Left lobe of liver (tissue), 2 donors: ENCODE measurements around the gene ARX. TPM values are rescaled to one million over a fixed set of nuclear protein-coding genes. Genes with fewer than 3 reads are reported as not detected.
A peak's percentile ranks its signal among the peaks of the same experiment; 100 is the strongest.

ENCODE experiments used
- ATAC-seq: fragments of 200-7000 bp; cut with Tn5 transposase; one replicate; pipeline ENCODE4 v1.9.1; 2020; ENCODE audit warnings: mild to moderate bottlenecking, moderate library complexity
- DNase-seq: peaks from one replicate; pipeline ENCODE4 v3.0.0-alpha.2; 2020; ENCODE audit warnings: low spot score
- total RNA-seq: library from RNA; stranded (reverse); gene quantifications from one replicate; pipeline ENCODE4 v1.2.1, GENCODE V29; 2021
- donor health status: DM: no; HTN: no; CAD: no; lungs with moderate emphysema.
- donor health status: DM: no; HTN: yes; CAD: no.

ARX gene
- total RNA-seq, 1 donor from 2014 or later, result not detected

DNA sequence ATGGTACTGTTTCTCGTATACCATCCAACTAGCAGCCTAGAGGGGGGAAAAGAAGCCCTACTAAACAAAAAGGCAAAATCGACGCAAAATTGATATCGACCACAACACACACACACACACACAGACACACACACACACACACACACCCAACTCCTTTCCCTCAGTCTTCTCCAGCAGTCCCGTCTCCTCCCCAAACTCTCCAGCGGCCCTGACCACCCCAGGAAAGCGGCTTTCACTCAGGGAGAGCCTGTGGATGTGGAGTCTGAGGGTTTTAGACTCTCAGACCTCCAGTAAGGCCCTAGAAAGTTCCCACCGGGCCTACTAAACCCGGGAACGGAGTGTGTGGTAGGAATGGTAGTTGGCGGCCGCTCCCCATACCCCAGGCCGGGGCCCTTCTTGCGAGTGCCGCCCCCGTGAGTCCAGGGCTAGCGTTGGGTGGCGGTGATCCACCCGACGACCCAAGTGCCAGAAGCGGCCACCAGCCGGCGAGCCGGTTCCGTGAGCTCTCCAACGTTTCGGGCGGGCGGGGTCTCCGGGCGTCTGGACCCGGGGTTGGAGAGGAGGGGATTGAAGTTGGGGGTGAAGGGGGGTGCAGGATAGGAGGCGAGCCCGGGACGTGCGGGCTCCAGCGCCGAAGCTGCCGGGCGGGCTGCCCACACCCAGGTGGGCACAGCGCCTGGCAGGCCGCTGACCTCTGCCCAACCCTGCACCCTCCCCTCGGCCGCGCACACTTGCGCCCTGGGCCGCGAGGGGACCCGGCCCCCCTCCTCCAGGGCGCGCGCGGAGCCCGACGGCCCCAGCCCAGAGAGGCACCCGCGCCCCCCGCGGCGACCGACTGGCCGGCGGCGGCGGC, 13.7 kb downstream of the ARX start:
- ATAC-seq (no peak), DNase-seq (no peak)

DNA sequence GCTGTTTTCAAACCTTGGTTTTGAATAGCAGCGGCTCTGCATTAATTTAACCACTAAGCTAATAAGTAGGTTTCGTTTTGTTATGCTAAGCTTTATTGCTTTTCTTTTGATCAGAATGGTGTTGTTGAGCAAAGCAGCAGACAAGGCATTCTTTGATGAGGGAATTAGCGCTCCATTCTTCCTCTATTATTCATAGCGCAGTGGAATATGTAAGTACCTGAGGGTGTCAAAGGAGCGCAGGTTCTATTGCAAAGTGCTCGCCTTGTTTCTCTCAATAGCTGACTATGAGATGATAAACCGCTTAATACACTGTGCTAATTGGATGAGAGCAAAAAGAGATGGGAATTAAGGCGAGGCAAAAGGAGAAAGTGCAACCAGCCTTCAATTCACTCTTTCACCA, 16.3 kb downstream of the ARX start:
- DNase-seq (no peak), ATAC-seq (no peak)

- DNase-seq (no peak), ATAC-seq (peak; percentile 57)
Observed at GRCh38 chrX:24996096-24996709, 19.6 kb downstream of the ARX start.

GRCh38 chrX:24993879-24994278, 21.9 kb downstream of the ARX start:
- DNase-seq (no peak), ATAC-seq (no peak)

DNA sequence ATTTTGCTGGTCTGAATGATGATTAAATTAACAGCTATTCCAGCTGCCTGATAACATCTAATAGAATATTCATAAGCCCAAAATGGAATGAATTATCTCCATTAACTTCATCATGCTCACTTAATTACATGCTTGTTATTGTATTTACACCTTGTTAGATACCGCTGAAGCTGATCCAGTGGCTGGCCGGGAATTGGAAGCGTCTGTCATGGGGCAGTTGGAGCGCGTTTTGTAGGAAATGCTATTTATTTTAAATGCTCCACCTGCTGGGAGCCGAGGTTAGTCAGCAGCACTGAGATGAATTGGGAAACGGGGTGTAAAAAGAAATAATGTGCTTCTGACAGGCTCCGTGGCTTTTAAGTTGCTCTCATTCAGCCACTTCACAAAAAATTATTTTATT, 25.2 kb downstream of the ARX start:
- DNase-seq (no peak), ATAC-seq (no peak)

- DNase-seq (no peak), ATAC-seq (no peak)
Observed at GRCh38 chrX:24988314-24988713, 27.5 kb downstream of the ARX start.

- no peak for DNase-seq
- ATAC-seq, result no peak
Observed at GRCh38 chrX:24987731-24988130, 28.0 kb downstream of the ARX start.

DNA sequence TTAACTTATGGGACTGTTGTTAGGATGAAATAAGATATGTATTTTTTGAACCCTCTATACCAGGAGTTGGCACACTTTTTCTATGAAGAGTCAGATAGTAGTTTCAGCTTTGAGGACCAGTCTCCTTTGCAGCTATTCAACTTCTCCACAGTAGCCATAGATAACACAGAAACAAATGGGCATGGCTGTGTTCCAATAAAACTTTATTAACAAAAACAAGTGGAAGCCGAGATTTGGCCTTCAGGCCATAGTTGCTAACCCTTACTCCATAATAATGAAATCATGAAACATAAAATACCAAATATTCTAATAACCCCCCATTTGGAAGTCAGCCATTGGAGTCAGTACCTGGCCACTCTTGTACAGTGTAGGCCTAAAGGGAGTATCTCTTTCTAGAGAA, 30.6 kb downstream of the ARX start:
- DNase-seq, result no peak
- ATAC-seq, result no peak

- ATAC-seq (no peak), DNase-seq (no peak)
Observed at GRCh38 chrX:24983931-24984330, 31.8 kb downstream of the ARX start.

- ATAC-seq (no peak), DNase-seq (no peak)
Observed at GRCh38 chrX:24982306-24982965, 33.3 kb downstream of the ARX start.

DNA sequence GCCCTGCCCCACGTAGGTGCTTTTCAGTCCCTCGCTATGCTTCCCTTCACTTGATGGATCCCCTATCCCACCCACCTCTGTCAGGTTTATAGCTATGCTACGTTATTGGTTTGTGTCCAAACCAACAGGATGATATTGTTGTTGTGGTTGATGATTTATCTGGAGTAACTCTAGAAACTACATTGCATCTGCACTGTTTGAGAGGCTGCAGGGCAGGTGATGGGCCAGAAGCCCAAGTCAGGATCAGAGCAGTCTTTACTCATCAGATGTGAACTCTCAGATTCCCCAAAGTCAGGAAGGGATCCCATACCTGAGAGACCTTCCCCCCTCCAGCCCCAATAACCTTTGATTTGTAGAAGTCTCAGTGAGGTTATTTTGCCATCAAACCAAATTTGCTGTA, 34.7 kb downstream of the ARX start:
- ATAC-seq, result no peak
- DNase-seq, result no peak

DNA sequence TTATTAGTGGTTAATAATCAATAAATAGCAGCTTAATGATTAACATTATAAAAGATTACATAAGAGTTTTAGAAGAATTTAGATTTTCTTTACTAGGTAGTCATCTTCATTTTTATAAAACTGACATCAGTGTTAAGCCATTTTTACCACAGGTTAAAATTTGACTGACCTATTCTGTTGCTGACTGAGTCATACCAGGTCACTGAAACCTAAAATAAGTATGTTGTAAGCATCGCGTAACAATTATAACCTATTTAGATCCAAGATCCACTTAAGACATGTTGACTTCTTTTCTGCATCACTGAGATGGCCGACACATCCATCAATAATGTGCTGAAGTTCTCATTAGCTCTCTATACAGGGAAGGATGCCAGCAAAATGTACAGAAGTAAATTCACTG, 36.7 kb downstream of the ARX start:
- DNase-seq, result no peak
- no peak for ATAC-seq

GRCh38 chrX:24969812-24970211, 46.0 kb downstream of the ARX start:
- ATAC-seq, result no peak
- no peak for DNase-seq

- DNase-seq (no peak), ATAC-seq (no peak)
Observed at GRCh38 chrX:24965372-24965771, 50.4 kb downstream of the ARX start.

GRCh38 chrX:24963823-24964222, 51.9 kb downstream of the ARX start:
- DNase-seq (no peak), ATAC-seq (no peak)

DNA sequence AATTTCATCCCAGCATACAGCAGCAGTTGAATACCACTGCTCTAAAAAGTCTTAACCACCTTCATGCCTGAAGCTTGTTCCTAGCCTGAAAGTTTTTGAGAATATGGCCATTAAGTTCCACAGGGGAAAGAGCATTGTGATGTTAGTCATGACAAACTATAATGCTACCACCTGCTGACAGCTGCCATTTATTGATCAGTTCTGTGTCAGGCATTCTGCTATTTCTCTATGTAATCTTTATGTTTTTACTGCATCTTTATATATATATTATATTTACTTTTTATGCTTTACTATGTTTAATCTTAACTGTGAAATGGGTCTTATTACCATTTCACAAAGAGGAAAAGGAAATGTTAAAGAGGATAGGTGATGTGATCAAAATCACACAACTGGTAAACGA, 54.0 kb downstream of the ARX start:
- DNase-seq, result no peak
- ATAC-seq, result no peak

DNA sequence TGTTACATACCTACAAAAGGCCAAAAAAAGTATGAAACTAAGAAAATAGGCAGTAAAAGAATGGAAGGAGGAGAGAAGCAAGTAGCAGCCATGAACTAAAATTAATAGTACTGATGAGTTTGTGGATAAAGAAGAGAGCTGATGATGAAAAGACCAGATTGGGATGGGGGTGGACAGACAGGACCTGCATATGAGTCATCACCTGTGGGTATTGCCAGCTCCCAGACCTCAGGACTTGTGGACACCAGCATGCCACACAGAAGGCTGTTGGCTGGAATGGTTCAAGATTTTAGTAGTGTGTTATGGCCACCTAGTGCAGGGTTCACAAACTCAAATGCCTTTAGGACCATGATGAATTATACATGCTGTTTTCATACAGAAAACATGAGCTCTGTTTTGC, 58.9 kb downstream of the ARX start:
- DNase-seq (no peak), ATAC-seq (no peak)

- no peak for DNase-seq
Observed at GRCh38 chrX:24955372-24955930, 60.3 kb downstream of the ARX start.

GRCh38 chrX:24954732-24955131, 61.0 kb downstream of the ARX start:
- ATAC-seq (no peak), DNase-seq (no peak)

More at GRCh38 chrX:24955372-24955930, 60.3 kb downstream of the ARX start:
- ATAC-seq, result no peak
